ENCODE measurements around the gene PTP4A2.

The PTP4A2 gene

DNA sequence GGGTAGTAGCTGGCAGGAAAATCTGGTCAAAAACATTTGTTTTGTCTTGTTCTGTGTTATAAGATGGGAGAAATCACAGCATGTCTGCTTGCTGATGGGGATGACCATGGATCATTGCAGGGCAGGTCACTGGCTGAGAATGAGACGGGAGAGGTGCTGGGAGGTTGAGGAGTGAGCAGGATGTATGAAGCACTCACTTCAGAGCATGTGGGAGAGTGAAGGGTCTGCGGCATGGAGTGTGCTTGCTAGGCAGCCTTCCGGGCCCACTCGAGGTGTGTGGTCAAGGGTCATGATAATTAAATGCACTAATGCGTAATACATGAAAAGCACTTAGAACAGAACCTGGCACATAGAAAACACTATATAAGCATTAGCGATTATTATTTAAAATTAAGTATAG is 80.3 kb downstream of the PTP4A2 start:
- FAIRE-seq = no peak
- TF ChIP-seq, protein P1, sequence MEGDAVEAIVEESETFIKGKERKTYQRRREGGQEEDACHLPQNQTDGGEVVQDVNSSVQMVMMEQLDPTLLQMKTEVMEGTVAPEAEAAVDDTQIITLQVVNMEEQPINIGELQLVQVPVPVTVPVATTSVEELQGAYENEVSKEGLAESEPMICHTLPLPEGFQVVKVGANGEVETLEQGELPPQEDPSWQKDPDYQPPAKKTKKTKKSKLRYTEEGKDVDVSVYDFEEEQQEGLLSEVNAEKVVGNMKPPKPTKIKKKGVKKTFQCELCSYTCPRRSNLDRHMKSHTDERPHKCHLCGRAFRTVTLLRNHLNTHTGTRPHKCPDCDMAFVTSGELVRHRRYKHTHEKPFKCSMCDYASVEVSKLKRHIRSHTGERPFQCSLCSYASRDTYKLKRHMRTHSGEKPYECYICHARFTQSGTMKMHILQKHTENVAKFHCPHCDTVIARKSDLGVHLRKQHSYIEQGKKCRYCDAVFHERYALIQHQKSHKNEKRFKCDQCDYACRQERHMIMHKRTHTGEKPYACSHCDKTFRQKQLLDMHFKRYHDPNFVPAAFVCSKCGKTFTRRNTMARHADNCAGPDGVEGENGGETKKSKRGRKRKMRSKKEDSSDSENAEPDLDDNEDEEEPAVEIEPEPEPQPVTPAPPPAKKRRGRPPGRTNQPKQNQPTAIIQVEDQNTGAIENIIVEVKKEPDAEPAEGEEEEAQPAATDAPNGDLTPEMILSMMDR (IDR thresholded peaks at IDR 0.05; ENCODE audit: insufficient read depth, missing control alignments) = no peak
- no peak for DNase-seq (ENCODE audit: insufficient read length, low spot score)
